ENCODE data around the gene EYA2. TPM values are rescaled to one million over a fixed set of nuclear protein-coding genes. Genes with fewer than 3 reads are reported as not detected.

The EYA2 gene
- total RNA-seq, 1 experiment from 2014 or later, result not detected

- POLR2A ChIA-PET, result no interaction called here
- H3K4me1 Mint-ChIP-seq (ENCODE audit: insufficient read depth, unreplicated experiment), result no peaks in the 10 kb centered on the region
- no peak for DNase-seq (ENCODE audit: unreplicated experiment)
- CTCF ChIA-PET, result no interaction called here
- H3K4me3 Mint-ChIP-seq (ENCODE audit: unreplicated experiment), result no peak overlapping the region
- H3K27ac Mint-ChIP-seq (ENCODE audit: low read depth, unreplicated experiment), result no peak overlapping the region
- BruUV-seq (replicated peaks), result no TSS peak
- no peaks in the 10 kb centered on the region for H3K36me3 Mint-ChIP-seq (ENCODE audit: insufficient read depth, unreplicated experiment)
- no peaks in the 10 kb centered on the region for H3K27me3 Mint-ChIP-seq (ENCODE audit: insufficient read depth, unreplicated experiment)
- H3K9me3 Mint-ChIP-seq (ENCODE audit: unreplicated experiment), result no peaks in the 10 kb centered on the region
- TF ChIP-seq CTCF (IDR thresholded peaks at IDR 0.05; ENCODE audit: unreplicated experiment), result no peak
- intact Hi-C loops (cut with micrococcal nuclease), result no loop called here
Measured at GRCh38 chr20:47041396-47041899, 146.8 kb downstream of the EYA2 start.

- BruUV-seq (replicated peaks), result no TSS peak
- intact Hi-C loops (cut with micrococcal nuclease), result no loop called here
- Mint-ChIP-seq H3K9me3 (ENCODE audit: unreplicated experiment) (no peaks in the 10 kb centered on the region), H3K4me3 (ENCODE audit: unreplicated experiment) (no peak overlapping the region), H3K27ac (ENCODE audit: low read depth, unreplicated experiment) (no peak overlapping the region), H3K27me3 (ENCODE audit: insufficient read depth, unreplicated experiment) (no peaks in the 10 kb centered on the region), H3K4me1 (ENCODE audit: insufficient read depth, unreplicated experiment) (no peaks in the 10 kb centered on the region), H3K36me3 (ENCODE audit: insufficient read depth, unreplicated experiment) (no peaks in the 10 kb centered on the region)
- POLR2A ChIA-PET, result interaction anchor here (0.9 kb wide), 1 partner anchor 33 kb away, joined by 3 read pairs; no protein-coding TSS in a partner anchor
- no peak for TF ChIP-seq CTCF (IDR thresholded peaks at IDR 0.05; ENCODE audit: unreplicated experiment)
- no peak for DNase-seq (ENCODE audit: unreplicated experiment)
- CTCF ChIA-PET, result interaction anchor here (0.6 kb wide), 1 partner anchor 81 kb away, joined by 3 read pairs; no protein-coding TSS in a partner anchor
Measured at GRCh38 chr20:47042464-47042863, 147.8 kb downstream of the EYA2 start.

GRCh38 chr20:47043086-47043485 is 148.4 kb downstream of the EYA2 start:
- no peaks in the 10 kb centered on the region for H3K4me1 Mint-ChIP-seq (ENCODE audit: insufficient read depth, unreplicated experiment)
- no peaks in the 10 kb centered on the region for H3K9me3 Mint-ChIP-seq (ENCODE audit: unreplicated experiment)
- no peak for TF ChIP-seq CTCF (IDR thresholded peaks at IDR 0.05; ENCODE audit: unreplicated experiment)
- no peaks in the 10 kb centered on the region for H3K27me3 Mint-ChIP-seq (ENCODE audit: insufficient read depth, unreplicated experiment)
- H3K4me3 Mint-ChIP-seq (ENCODE audit: unreplicated experiment), result no peak overlapping the region
- CTCF ChIA-PET, result no interaction called here
- POLR2A ChIA-PET, result no interaction called here
- BruUV-seq (replicated peaks), result no TSS peak
- intact Hi-C loops (cut with micrococcal nuclease), result no loop called here
- H3K27ac Mint-ChIP-seq (ENCODE audit: low read depth, unreplicated experiment), result no peak overlapping the region
- H3K36me3 Mint-ChIP-seq (ENCODE audit: insufficient read depth, unreplicated experiment), result no peaks in the 10 kb centered on the region
- DNase-seq (ENCODE audit: unreplicated experiment), result no peak

GRCh38 chr20:47044938-47045337 is 150.3 kb downstream of the EYA2 start:
- intact Hi-C loops (cut with micrococcal nuclease), result no loop called here
- no peaks in the 10 kb centered on the region for H3K36me3 Mint-ChIP-seq (ENCODE audit: insufficient read depth, unreplicated experiment)
- H3K4me1 Mint-ChIP-seq (ENCODE audit: insufficient read depth, unreplicated experiment), result no peaks in the 10 kb centered on the region
- no peak for DNase-seq (ENCODE audit: unreplicated experiment)
- POLR2A ChIA-PET, result interaction anchor here (0.9 kb wide), 1 partner anchor 420 kb away, joined by 3 read pairs; no protein-coding TSS in a partner anchor
- no peaks in the 10 kb centered on the region for H3K9me3 Mint-ChIP-seq (ENCODE audit: unreplicated experiment)
- H3K27me3 Mint-ChIP-seq (ENCODE audit: insufficient read depth, unreplicated experiment), result peaks cover 5% of the 10 kb centered on the region
- H3K27ac Mint-ChIP-seq (ENCODE audit: low read depth, unreplicated experiment), result no peak overlapping the region
- no peak for TF ChIP-seq CTCF (IDR thresholded peaks at IDR 0.05; ENCODE audit: unreplicated experiment)
- no TSS peak for BruUV-seq (replicated peaks)
- H3K4me3 Mint-ChIP-seq (ENCODE audit: unreplicated experiment), result no peak overlapping the region
- CTCF ChIA-PET, result interaction anchor here (1.2 kb wide), 1 partner anchor 13 kb away, joined by 3 read pairs; no protein-coding TSS in a partner anchor

All from MCF 10A (cell line).